ENCODE data around the gene HDAC2. TPM values are rescaled to one million over a fixed set of nuclear protein-coding genes. Genes with fewer than 3 reads are reported as not detected.
"Not testable (repeated sequence)": the region's sequence is repeated elsewhere in the genome, so short reads cannot be mapped to it uniquely, and the experiment has no call there.

HDAC2 gene
- total RNA-seq, 1 donor from 2014 or later, result 104 TPM

DNA sequence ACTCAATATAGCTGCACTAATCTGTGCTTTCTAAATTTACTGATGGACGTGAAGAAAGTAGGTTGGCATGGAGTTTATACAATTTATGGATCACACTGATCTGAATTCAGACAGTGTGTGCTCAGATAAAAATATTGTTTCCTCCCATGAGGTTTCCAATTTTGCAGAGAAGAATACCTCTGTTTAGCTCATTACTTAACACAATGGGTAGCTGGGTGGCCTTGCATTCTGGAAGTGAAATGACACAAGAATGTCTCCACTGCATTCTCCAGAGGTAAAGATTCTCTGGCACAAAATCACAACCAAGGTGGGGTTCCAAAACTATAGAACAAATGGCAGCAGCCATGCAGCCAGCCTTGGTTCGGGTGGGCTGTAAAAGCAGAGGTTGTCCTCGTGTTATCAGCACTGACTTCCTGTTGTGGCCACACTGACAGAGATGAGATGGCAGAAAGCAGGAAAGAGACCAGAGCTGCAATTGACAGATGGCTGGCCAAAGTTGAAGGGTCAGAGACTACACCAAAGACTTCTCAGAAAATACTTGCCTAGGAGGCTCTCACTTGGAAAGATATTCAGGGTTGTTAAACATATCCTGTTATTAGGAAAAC lies 50.2 kb downstream of the HDAC2 start:
- no peak for DNase-seq (ENCODE audit: low spot score)
- no peak overlapping the region for H3K4me3 Mint-ChIP-seq (ENCODE audit: unreplicated experiment)
- no peaks in the 10 kb centered on the region for H3K27me3 Mint-ChIP-seq (ENCODE audit: low read depth)
- H3K36me3 Mint-ChIP-seq (ENCODE audit: low read depth), result no peaks in the 10 kb centered on the region
- peaks cover 13% of the 10 kb centered on the region for H3K4me1 Mint-ChIP-seq (ENCODE audit: low read depth)
- TF ChIP-seq, protein P1, sequence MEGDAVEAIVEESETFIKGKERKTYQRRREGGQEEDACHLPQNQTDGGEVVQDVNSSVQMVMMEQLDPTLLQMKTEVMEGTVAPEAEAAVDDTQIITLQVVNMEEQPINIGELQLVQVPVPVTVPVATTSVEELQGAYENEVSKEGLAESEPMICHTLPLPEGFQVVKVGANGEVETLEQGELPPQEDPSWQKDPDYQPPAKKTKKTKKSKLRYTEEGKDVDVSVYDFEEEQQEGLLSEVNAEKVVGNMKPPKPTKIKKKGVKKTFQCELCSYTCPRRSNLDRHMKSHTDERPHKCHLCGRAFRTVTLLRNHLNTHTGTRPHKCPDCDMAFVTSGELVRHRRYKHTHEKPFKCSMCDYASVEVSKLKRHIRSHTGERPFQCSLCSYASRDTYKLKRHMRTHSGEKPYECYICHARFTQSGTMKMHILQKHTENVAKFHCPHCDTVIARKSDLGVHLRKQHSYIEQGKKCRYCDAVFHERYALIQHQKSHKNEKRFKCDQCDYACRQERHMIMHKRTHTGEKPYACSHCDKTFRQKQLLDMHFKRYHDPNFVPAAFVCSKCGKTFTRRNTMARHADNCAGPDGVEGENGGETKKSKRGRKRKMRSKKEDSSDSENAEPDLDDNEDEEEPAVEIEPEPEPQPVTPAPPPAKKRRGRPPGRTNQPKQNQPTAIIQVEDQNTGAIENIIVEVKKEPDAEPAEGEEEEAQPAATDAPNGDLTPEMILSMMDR (IDR thresholded peaks at IDR 0.05), result no peak
- no peaks in the 10 kb centered on the region for H3K9me3 Mint-ChIP-seq (ENCODE audit: low read depth)
- no peak overlapping the region for H3K27ac Mint-ChIP-seq (ENCODE audit: unreplicated experiment)

DNA sequence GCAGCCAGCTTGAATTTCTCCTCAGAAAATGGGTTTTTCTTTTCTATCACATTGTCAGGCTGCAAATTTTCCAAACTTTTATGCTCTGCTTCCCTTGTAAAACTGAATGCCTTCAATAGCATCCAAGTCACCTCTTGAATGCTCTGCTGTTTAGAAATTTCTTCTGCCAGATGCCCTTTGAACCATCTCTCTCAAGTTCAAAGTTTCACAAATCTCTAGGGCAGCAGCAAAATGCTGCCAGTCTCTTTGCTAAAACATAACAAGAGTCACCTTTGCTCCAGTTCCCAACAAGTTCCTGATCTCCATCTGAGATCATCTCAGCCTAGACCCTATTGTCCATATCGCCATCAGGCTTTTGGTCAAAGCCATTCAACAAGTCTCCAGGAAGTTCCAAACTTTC lies 60.7 kb downstream of the HDAC2 start:
- not testable (repeated sequence) for H3K36me3 Mint-ChIP-seq (ENCODE audit: low read depth); H3K4me3 Mint-ChIP-seq (ENCODE audit: unreplicated experiment)

GRCh38 chr6:113909224-113909856 lies 61.6 kb downstream of the HDAC2 start:
- H3K4me3 Mint-ChIP-seq (ENCODE audit: unreplicated experiment), result no peak overlapping the region
- no peak for DNase-seq (ENCODE audit: low spot score)
- no peak overlapping the region for H3K27ac Mint-ChIP-seq (ENCODE audit: unreplicated experiment)
- TF ChIP-seq, protein P1 (IDR thresholded peaks at IDR 0.05), result peak; percentile 97
- H3K4me1 Mint-ChIP-seq (ENCODE audit: low read depth), result peaks cover 21% of the 10 kb centered on the region
- no peaks in the 10 kb centered on the region for H3K27me3 Mint-ChIP-seq (ENCODE audit: low read depth)
- H3K36me3 Mint-ChIP-seq (ENCODE audit: low read depth), result peaks cover 6% of the 10 kb centered on the region
- peaks cover 8% of the 10 kb centered on the region for H3K9me3 Mint-ChIP-seq (ENCODE audit: low read depth)

More for the DNA sequence above, 60.7 kb downstream of the HDAC2 start:
- H3K27ac Mint-ChIP-seq (ENCODE audit: unreplicated experiment); H3K27me3 Mint-ChIP-seq (ENCODE audit: low read depth); DNase-seq (ENCODE audit: low spot score): not testable (repeated sequence)
- Mint-ChIP-seq H3K4me1 (ENCODE audit: low read depth) (peaks cover 11% of the 10 kb centered on the region), H3K9me3 (ENCODE audit: low read depth) (peaks cover 14% of the 10 kb centered on the region)

DNA sequence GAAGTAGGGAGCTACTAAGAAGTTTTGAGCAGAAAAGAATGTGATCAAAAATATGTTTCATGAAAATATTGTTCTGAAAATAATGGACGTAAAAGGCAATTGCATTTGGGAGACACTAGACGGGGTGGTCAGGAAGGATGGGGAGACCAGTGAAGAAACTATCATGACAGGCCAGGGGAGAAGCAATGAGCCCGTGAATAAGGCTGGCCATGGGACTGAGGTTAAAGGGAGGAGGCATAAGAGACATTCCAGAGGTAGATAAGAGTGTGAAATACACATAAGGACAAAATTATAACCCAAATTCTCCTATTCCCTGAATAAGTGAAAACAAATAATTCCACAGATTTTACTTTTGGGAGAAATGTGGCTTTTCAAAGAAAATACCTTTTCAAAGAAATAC lies 62.1 kb downstream of the HDAC2 start:
- H3K27ac Mint-ChIP-seq (ENCODE audit: unreplicated experiment), result no peak overlapping the region
- no peak for DNase-seq (ENCODE audit: low spot score)
- peaks cover 3% of the 10 kb centered on the region for H3K36me3 Mint-ChIP-seq (ENCODE audit: low read depth)

GRCh38 chr6:113907102-113907815 lies 63.7 kb downstream of the HDAC2 start:
- H3K27me3 Mint-ChIP-seq (ENCODE audit: low read depth), result no peaks in the 10 kb centered on the region
- DNase-seq (ENCODE audit: low spot score), result no peak
- H3K27ac Mint-ChIP-seq (ENCODE audit: unreplicated experiment), result no peak overlapping the region
- TF ChIP-seq, protein P1 (IDR thresholded peaks at IDR 0.05), result peak; percentile 27
- no peaks in the 10 kb centered on the region for H3K9me3 Mint-ChIP-seq (ENCODE audit: low read depth)
- H3K4me3 Mint-ChIP-seq (ENCODE audit: unreplicated experiment), result no peak overlapping the region
- H3K4me1 Mint-ChIP-seq (ENCODE audit: low read depth), result peaks cover 32% of the 10 kb centered on the region
- peaks cover 1% of the 10 kb centered on the region for H3K36me3 Mint-ChIP-seq (ENCODE audit: low read depth)

More for the DNA sequence above, 62.1 kb downstream of the HDAC2 start:
- peaks cover 26% of the 10 kb centered on the region for H3K4me1 Mint-ChIP-seq (ENCODE audit: low read depth)
- H3K9me3 Mint-ChIP-seq (ENCODE audit: low read depth), result peaks cover 4% of the 10 kb centered on the region
- H3K4me3 Mint-ChIP-seq (ENCODE audit: unreplicated experiment), result no peak overlapping the region
- no peaks in the 10 kb centered on the region for H3K27me3 Mint-ChIP-seq (ENCODE audit: low read depth)
- TF ChIP-seq, protein P1 (IDR thresholded peaks at IDR 0.05), result no peak
